GM10266 (cell line): Measurements from ENCODE around the gene DNM2.
A peak's percentile ranks its signal among the peaks of the same experiment; 100 is the strongest.

ENCODE experiments used
- DNase-seq: peaks from one replicate; pipeline ENCODE4 v3.0.0; 2012; ENCODE audit errors: extremely low spot score
- CTCF ChIP-seq: IDR thresholded peaks from 2 replicates; pipeline ENCODE4 v1.5.1; 2012; ENCODE audit warnings: mild to moderate bottlenecking, low read depth; ENCODE audit not compliant: control insufficient read depth, insufficient read depth; ENCODE audit errors: missing control alignments

Gene DNM2

GRCh38 chr19:10818301-10819123 lies 100.6 kb downstream of the DNM2 start:
- no peak for TF ChIP-seq CTCF
- no peak for DNase-seq

GRCh38 chr19:10819124-10820060 lies 101.5 kb downstream of the DNM2 start:
- no peak for DNase-seq
- no peak for TF ChIP-seq CTCF

- peak; percentile 39 for TF ChIP-seq CTCF
- DNase-seq: no peak
Observed at GRCh38 chr19:10820173-10820572, 102.3 kb downstream of the DNM2 start.

- TF ChIP-seq CTCF: no peak
- no peak for DNase-seq
Observed at GRCh38 chr19:10823690-10824089, 105.8 kb downstream of the DNM2 start.

GRCh38 chr19:10826231-10826630 lies 108.4 kb downstream of the DNM2 start:
- DNase-seq: no peak
- no peak for TF ChIP-seq CTCF

- DNase-seq: no peak
- TF ChIP-seq CTCF: no peak
Observed at GRCh38 chr19:10826846-10827245, 109.0 kb downstream of the DNM2 start.
